IMR-90 (cell line): Measurements from ENCODE around the gene RANBP10. TPM values are rescaled to one million over a fixed set of nuclear protein-coding genes. Genes with fewer than 3 reads are reported as not detected.

ENCODE experiments used
- ATAC-seq: fragments of 200-7000 bp; cut with Tn5 transposase; 2 replicates; pipeline ENCODE4 v1.9.1; 2020; ENCODE audit warnings: low read depth, mild to moderate bottlenecking, moderate library complexity
- BruUV-seq: library from RNA; stranded (reverse); fragments of 400-500 nt; replicated peaks from 2 replicates; lab custom pipeline; 2021; lab: Mats Ljungman, UMichigan
- CTCF ChIA-PET: fragments of 300-600 bp; formaldehyde crosslinking; extraction: SDS; loops from one replicate; lab custom pipeline; 2021; ENCODE audit warnings: antibody characterized with exemption; lab: Yijun Ruan, JAX
- POLR2A ChIA-PET: fragments of 300-600 bp; sonication (Branson Sonifier 250); formaldehyde crosslinking; loops from one replicate; lab custom pipeline; 2022; ENCODE audit warnings: antibody characterized with exemption; ENCODE audit not compliant: unreplicated experiment; lab: Charles Lee
- DNase-seq: peaks from one replicate; pipeline ENCODE4 v3.0.0; 2013
- H2AFZ ChIP-seq: replicated peaks from 2 replicates; pipeline ENCODE3; 2013; ENCODE audit warnings: low read length, mild to moderate bottlenecking; ENCODE audit not compliant: poor library complexity
- H2AK5ac ChIP-seq: 2 replicates; pipeline ENCODE4 v1.6.1; 2013; ENCODE audit warnings: low read depth, low read length, inconsistent platforms
- H2AK9ac ChIP-seq: replicated peaks from 2 replicates; pipeline ENCODE3; 2013; ENCODE audit warnings: mild to moderate bottlenecking, low read depth, low read length, moderate library complexity; ENCODE audit not compliant: poor library complexity
- H2BK120ac ChIP-seq: 2 replicates; pipeline ENCODE4 v1.6.1; 2013; ENCODE audit warnings: low read depth, low read length, inconsistent platforms
- H2BK15ac ChIP-seq: 3 replicates; pipeline ENCODE4 v1.6.1; 2013; ENCODE audit warnings: low read depth, low read length, inconsistent platforms
- H2BK20ac ChIP-seq: 2 replicates; pipeline ENCODE4 v1.6.1; 2013; ENCODE audit warnings: low read depth, mild to moderate bottlenecking, inconsistent platforms, low read length, moderate library complexity
- H2BK5ac ChIP-seq: 2 replicates; pipeline ENCODE4 v1.6.1; 2013; ENCODE audit warnings: mild to moderate bottlenecking, low read depth, low read length, inconsistent platforms; ENCODE audit not compliant: poor library complexity, severe bottlenecking
- H3K14ac ChIP-seq: replicated peaks from 2 replicates; pipeline ENCODE4 v1.6.1; 2013; ENCODE audit warnings: low read depth, low read length, inconsistent platforms
- H3K18ac ChIP-seq: 2 replicates; pipeline ENCODE4 v1.6.1; 2013; ENCODE audit warnings: low read depth, low read length, control low read depth
- H3K23ac ChIP-seq: 2 replicates; pipeline ENCODE4 v1.6.1; 2013; ENCODE audit warnings: low read depth, low read length, inconsistent platforms
- H3K27ac ChIP-seq: 2 replicates; pipeline ENCODE4 v1.5.1; 2013; ENCODE audit warnings: mild to moderate bottlenecking, control low read depth, low read length; ENCODE audit not compliant: insufficient read depth
- H3K27me3 ChIP-seq: 2 replicates; pipeline ENCODE4 v1.6.1; 2013; ENCODE audit warnings: low read length; ENCODE audit not compliant: control insufficient read depth, insufficient read depth
- H3K36me3 ChIP-seq: 2 replicates; pipeline ENCODE4 v1.6.1; 2013; ENCODE audit warnings: low read length, mixed read lengths; ENCODE audit not compliant: control insufficient read depth, insufficient read depth
- H3K4ac ChIP-seq: 2 replicates; pipeline ENCODE4 v1.6.1; 2013; ENCODE audit warnings: low read depth, low read length, inconsistent platforms
- H3K4me1 ChIP-seq: 2 replicates; pipeline ENCODE4 v1.6.1; 2013; ENCODE audit warnings: low read length, mixed read lengths; ENCODE audit not compliant: control insufficient read depth, insufficient read depth
- H3K4me2 ChIP-seq: 2 replicates; pipeline ENCODE4 v1.6.1; 2013; ENCODE audit warnings: low read depth, mild to moderate bottlenecking, control low read depth, low read length, moderate library complexity
- H3K4me3 ChIP-seq: 2 replicates; pipeline ENCODE4 v1.5.1; 2013; ENCODE audit warnings: low read depth, mild to moderate bottlenecking, control low read depth, low read length, moderate library complexity; ENCODE audit not compliant: insufficient read depth
- H3K56ac ChIP-seq: 2 replicates; pipeline ENCODE4 v1.6.1; 2013; ENCODE audit warnings: low read length, inconsistent platforms; ENCODE audit not compliant: insufficient read depth; ENCODE audit errors: extremely low read depth
- H3K79me1 ChIP-seq, 2 experiments: 2 replicates each; pipeline ENCODE4 v1.6.1; 2013; ENCODE audit warnings: low read length in 2 of 2, inconsistent platforms in 1 of 2, low read depth in 1 of 2
- H3K9ac ChIP-seq: 2 replicates; pipeline ENCODE4 v1.6.1; 2013; ENCODE audit warnings: low read depth, low read length, control low read depth
- H3K9me1 ChIP-seq: 2 replicates; pipeline ENCODE4 v1.6.1; 2013; ENCODE audit warnings: low read length, inconsistent platforms; ENCODE audit not compliant: insufficient read depth
- H3K9me3 ChIP-seq: 2 replicates; pipeline ENCODE4 v1.6.1; 2013; ENCODE audit warnings: low read length; ENCODE audit not compliant: control insufficient read depth, insufficient read depth
- H4K20me1 ChIP-seq: 2 replicates; pipeline ENCODE4 v1.6.1; 2013; ENCODE audit warnings: low read length, inconsistent platforms; ENCODE audit not compliant: insufficient read depth
- H4K5ac ChIP-seq: 2 replicates; pipeline ENCODE4 v1.6.1; 2013; ENCODE audit warnings: mild to moderate bottlenecking, low read depth, low read length, control low read depth
- H4K8ac ChIP-seq, 2 experiments: 2 replicates each; pipeline ENCODE4 v1.6.1; 2013; ENCODE audit warnings: low read depth in 2 of 2, low read length in 2 of 2, control low read depth in 1 of 2, inconsistent platforms in 1 of 2
- H4K91ac ChIP-seq: 2 replicates; pipeline ENCODE4 v1.6.1; 2013; ENCODE audit warnings: low read depth, low read length, inconsistent platforms; ENCODE audit not compliant: insufficient read depth
- CHD1 ChIP-seq: IDR thresholded peaks from 2 replicates; pipeline ENCODE4 v1.6.1; 2012; ENCODE audit warnings: low read depth, low read length, improper control_type of control experiment
- MXI1 ChIP-seq: IDR thresholded peaks from 2 replicates; pipeline ENCODE4 v1.6.1; 2012; ENCODE audit warnings: low read depth, mild to moderate bottlenecking, low read length, moderate library complexity, borderline replicate concordance
- RAD21 ChIP-seq: IDR thresholded peaks from 2 replicates; pipeline ENCODE4 v1.6.1; 2012; ENCODE audit warnings: low read length, improper control_type of control experiment
- WGBS, 2 experiments: methylation state at CpG; one replicate each; pipeline versions ENCODE4 v1.1.5 to v1.1.7; 2013; ENCODE audit warnings: missing lambda C conversion rate in 2 of 2; ENCODE audit not compliant: insufficient read length in 1 of 2; ENCODE audit errors: extremely low coverage in 2 of 2; 5-methylcytosine and 5-hydroxymethylcytosine counted together
- dilution Hi-C: fragments of 300-500 bp; cut with HindIII; formaldehyde crosslinking; loops from one replicate; pipeline ENCODE4 v1.14.3; 2018; ENCODE audit warnings: low sequenced_read_pairs; ENCODE audit not compliant: unreplicated experiment
- in situ Hi-C: fragments of 300-500 bp; cut with MboI; formaldehyde crosslinking; loops from 3 replicates; pipeline ENCODE4 v1.14.3; 2019; ENCODE audit warnings: low sequenced_read_pairs, inconsistent platforms, mixed read lengths
- intact Hi-C: fragments of 100-400 bp; cut with micrococcal nuclease; formaldehyde crosslinking; loops from 2 replicates; pipeline ENCODE4 v1.10.0; 2022
- polyA plus RNA-seq, 3 experiments: library from polyadenylated mRNA; depleted of rRNA; stranded (reverse); fragments of >200 nt; gene quantifications; 2 replicates each; pipeline ENCODE4 v1.2.3, GENCODE V29; 2012; ENCODE audit warnings: low replicate concordance in 1 of 3
- total RNA-seq: library from RNA; depleted of rRNA; stranded (reverse); fragments of >200 nt; gene quantifications from 2 replicates; pipeline ENCODE4 v1.2.3, GENCODE V29; 2012

RANBP10 gene
- total and polyA plus RNA-seq, 2 of the 4 experiments (the other 2 are of a cell fraction) = 2.7 to 12.1 TPM

GRCh38 chr16:67731753-67732095 lies 74.6 kb downstream of the RANBP10 start:
- no peak for ATAC-seq

More at GRCh38 chr16:67731753-67732095, 74.6 kb downstream of the RANBP10 start:
- DNase-seq = no peak
- no peak overlapping the region for H2AFZ ChIP-seq
- H3K23ac ChIP-seq = no peak overlapping the region
- 73% methylated on average over 4 of the region's 4 CpGs; no CpG with 5 or more reads in 1 of the 2 experiments for WGBS, 2 experiments
- no peak overlapping the region for H3K9ac ChIP-seq
- H3K4me1 ChIP-seq = no peaks in the 10 kb centered on the region
- H4K8ac ChIP-seq = no peak overlapping the region
- peaks cover 8% of the 10 kb centered on the region; the same call in 1 of the 2 replicates for H3K9me1 ChIP-seq
- H4K91ac ChIP-seq = no peak overlapping the region
- no peak overlapping the region for H3K4me2 ChIP-seq
- H2BK20ac ChIP-seq = no peak overlapping the region
- no TSS peak for BruUV-seq
- H3K56ac ChIP-seq = no peak overlapping the region
- peak overlapping the region; percentile 28 for H2AK9ac ChIP-seq
- TF ChIP-seq MXI1 = no peak
- no peak for TF ChIP-seq RAD21
- TF ChIP-seq CHD1 = no peak
- peaks cover 47% of the 10 kb centered on the region for H3K36me3 ChIP-seq
- H4K5ac ChIP-seq = no peak overlapping the region
- H2BK5ac ChIP-seq = no peak overlapping the region
- H3K9me3 ChIP-seq = no peaks in the 10 kb centered on the region
- CTCF ChIA-PET = no interaction called here
- no peak overlapping the region for H3K27ac ChIP-seq
- no peaks in the 10 kb centered on the region for H3K27me3 ChIP-seq
- H3K4ac ChIP-seq = no peak overlapping the region
- POLR2A ChIA-PET = no interaction called here
- no peak overlapping the region for H2AK5ac ChIP-seq
- in situ Hi-C loops = no loop called here
- no peak overlapping the region for H2BK15ac ChIP-seq
- peaks cover 0 to 10% of the 10 kb centered on the region in 2 experiments; a peak in 1 of 4 replicates for H3K79me1 ChIP-seq
- no peaks in the 10 kb centered on the region for H4K20me1 ChIP-seq
- dilution Hi-C loops = no loop called here
- H3K14ac ChIP-seq = no peak overlapping the region
- H3K18ac ChIP-seq = no peak overlapping the region
- intact Hi-C loops = no loop called here
- H2BK120ac ChIP-seq = no peak overlapping the region
- no peak overlapping the region for H3K4me3 ChIP-seq
